Fibroblast of mammary gland (primary cell): ENCODE results near the gene HS3ST1.

Experiments
- DNase-seq: peaks from one replicate; pipeline ENCODE4 v3.0.0-alpha.2; 2010; ENCODE audit warnings: low read depth
- H3K4me3 ChIP-seq: 2 replicates; pipeline ENCODE4 v1.5.1; 2011; ENCODE audit warnings: low read depth, mild to moderate bottlenecking, low read length, moderate library complexity; ENCODE audit not compliant: control insufficient read depth
- TF ChIP-seq, protein P1 (sequence below): conservative IDR thresholded peaks from 2 replicates; pipeline ENCODE4 v1.5.1; 2011; ENCODE audit warnings: low read depth, low read length, inconsistent platforms; ENCODE audit not compliant: control insufficient read depth, insufficient read depth

HS3ST1 gene

DNA sequence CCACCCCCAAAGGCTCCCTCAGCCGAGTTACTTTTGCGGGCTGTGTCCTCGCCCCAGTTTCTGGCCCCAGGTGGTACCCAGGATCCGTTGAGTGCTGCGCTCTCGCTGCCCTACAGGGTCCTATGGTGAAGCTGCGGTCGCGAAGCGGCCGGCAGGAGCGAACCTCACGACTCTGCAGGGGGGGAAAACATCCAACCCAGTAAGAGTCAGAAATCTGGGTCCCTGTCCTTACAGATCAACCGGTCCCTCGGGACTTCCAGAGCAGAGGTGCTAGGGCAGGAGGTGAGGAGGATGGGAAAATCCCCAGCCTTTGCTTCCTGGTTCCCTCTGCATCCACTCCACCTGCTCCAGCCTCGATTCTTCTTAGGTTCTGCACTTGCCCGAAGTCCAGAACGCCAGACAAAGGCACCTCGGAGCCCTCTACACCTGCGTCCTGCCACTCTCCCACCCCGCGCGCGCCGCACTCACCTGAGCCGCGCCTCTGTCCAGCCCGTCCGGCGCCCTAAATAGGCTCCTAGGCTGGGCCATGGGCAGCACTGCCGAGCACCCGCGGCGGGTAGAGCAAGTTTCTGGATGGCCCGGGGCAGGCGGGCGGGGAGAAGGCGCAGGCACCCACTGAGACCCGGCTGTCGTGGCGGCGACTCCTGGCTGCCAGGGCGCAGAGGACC is at the start of gene HS3ST1:
TSS of gene HS3ST1 (minus strand) at position 664 of the 668 bp plus-strand sequence. CDS start 28,889 bp downstream, outside the sequence.
- H3K4me3 ChIP-seq = peak within 1 kb of the TSS; percentile 15
- no peak for DNase-seq
- TF ChIP-seq, protein P1, sequence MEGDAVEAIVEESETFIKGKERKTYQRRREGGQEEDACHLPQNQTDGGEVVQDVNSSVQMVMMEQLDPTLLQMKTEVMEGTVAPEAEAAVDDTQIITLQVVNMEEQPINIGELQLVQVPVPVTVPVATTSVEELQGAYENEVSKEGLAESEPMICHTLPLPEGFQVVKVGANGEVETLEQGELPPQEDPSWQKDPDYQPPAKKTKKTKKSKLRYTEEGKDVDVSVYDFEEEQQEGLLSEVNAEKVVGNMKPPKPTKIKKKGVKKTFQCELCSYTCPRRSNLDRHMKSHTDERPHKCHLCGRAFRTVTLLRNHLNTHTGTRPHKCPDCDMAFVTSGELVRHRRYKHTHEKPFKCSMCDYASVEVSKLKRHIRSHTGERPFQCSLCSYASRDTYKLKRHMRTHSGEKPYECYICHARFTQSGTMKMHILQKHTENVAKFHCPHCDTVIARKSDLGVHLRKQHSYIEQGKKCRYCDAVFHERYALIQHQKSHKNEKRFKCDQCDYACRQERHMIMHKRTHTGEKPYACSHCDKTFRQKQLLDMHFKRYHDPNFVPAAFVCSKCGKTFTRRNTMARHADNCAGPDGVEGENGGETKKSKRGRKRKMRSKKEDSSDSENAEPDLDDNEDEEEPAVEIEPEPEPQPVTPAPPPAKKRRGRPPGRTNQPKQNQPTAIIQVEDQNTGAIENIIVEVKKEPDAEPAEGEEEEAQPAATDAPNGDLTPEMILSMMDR = no peak

DNA sequence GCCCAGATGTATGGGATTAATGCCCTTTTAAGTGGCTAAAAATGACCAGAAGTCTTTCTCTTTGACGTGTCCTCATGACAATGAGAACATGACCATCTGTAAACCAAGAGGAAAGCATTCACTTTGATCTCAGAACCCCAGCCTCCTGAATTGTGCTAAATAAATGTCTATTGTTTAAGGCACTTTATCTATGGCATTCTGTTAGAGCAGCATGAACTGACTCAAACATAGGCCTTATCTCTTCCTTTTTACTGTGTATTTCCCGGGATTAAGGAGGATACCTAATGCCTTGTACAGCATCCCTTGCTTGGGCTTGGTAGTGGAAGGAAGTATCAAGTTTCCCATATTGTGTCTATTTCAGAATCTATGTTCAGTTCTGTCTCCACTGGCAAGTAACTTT is 47.2 kb upstream of the HS3ST1 start:
- no peak for DNase-seq
- no peak overlapping the region for H3K4me3 ChIP-seq
- TF ChIP-seq, protein P1 = no peak

DNA sequence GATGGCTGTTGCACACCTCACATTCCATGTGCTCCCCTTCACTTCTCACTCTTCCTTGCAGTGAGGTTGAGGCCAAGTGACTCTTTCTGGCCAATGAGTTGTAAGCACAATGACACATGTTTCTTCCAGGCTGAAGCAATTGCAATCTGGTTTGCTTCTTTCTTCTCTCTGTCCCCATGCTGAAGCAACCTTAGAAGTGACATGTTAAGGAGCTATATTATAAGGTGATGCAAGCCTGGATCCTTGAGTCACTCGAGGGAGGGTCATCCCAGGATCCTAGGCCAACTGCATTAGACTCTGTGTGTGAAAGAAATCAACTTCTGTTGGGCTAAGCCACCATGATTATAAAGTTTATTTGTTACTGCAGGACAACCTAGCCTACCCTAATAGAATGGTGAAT is 45.5 kb upstream of the HS3ST1 start:
- DNase-seq = no peak
- no peak overlapping the region for H3K4me3 ChIP-seq
- TF ChIP-seq, protein P1 = no peak

DNA sequence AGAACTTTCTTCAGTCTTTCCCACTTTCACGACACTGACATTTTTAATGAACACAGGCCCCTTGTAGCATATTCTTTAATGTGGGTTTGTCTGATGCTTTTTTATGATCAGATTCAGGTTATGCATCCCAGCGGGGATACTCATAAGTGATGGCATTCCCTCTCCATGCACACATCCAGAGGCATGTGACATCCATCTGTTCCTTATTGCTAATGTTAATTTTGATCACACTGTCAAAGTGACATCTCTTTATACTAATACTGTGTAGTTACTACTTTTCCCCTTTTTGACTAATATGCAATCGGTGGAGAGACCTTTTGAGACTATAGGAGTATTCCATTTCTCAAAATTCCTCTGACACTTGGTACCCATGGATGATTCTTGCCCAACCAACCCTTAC is 43.8 kb upstream of the HS3ST1 start:
- TF ChIP-seq, protein P1 = no peak
- H3K4me3 ChIP-seq = no peak overlapping the region
- no peak for DNase-seq

DNA sequence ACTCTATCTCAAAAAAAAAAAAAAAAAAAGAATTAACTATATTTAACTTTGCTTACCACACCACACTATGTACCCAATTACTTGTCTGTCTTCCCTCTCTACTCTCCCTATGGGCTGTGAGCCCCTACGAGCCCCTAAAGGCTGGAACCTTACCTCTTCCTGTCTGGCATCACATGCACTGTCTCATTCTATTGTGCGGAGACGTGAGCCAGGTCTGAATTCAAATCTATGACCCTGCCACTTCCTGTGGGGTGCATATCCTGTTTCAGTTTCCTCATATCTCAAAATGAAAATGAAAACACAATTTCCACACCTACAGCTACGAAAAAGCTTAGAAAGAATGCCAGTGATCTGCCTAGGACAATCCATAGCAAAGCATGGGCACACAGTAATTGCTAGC is 42.9 kb upstream of the HS3ST1 start:
- no peak for DNase-seq
- H3K4me3 ChIP-seq = no peak overlapping the region
- TF ChIP-seq, protein P1 = no peak

DNA sequence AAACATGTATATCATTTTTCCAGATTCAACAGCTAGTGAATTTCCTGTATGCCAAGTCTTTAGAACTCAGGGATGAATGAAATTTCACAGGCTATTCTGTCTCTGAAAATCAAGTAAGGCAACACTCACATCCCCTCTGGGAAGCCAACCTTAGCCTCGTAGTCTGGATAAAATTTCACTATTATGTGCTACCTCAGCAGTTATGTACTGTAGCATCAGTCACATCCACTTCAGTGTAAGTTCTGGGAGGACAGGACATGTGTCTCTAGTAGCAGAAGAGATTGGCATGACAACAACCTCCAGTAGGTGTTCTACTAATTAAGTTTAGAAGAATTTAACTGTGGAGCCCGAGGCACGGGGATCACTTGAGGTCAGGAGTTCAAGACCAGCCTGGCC is 42.4 kb upstream of the HS3ST1 start:
- no peak overlapping the region for H3K4me3 ChIP-seq
- no peak for DNase-seq
- TF ChIP-seq, protein P1 = no peak
